Measurements from ENCODE around the gene GSG1L. TPM values are rescaled to one million over a fixed set of nuclear protein-coding genes. Genes with fewer than 3 reads are reported as not detected.
A peak's percentile ranks its signal among the peaks of the same experiment; 100 is the strongest.

The GSG1L gene
- total and polyA plus RNA-seq, 5 experiments from 2014 or later = not detected

DNA sequence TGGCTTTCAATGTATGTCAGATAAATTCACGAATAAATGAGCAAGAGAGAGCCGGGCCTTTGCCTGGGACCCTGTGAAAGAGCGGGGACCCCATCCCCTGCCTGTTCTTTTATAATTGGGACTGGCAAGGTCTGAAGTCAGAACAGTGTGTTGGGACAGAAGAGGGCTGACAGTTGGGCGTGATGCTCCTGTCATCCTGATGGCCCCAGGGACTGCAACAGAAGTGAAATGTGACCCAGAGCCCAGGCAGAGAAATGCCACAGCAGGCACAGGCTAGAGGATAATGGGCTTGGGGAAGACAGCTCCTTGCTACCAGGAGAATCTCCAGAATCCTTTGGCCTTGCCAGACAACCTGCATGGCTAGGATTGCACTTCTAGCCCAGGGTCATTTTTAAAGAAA lies 37.9 kb downstream of the GSG1L start:
- ATAC-seq = no peak
- POLR2A ChIA-PET = no interaction called here
- DNase-seq = no peak
- peaks cover 0 to 9% (median 0%) of the 10 kb centered on the region in 5 donors for H3K27me3 Mint-ChIP-seq
- no peak overlapping the region for H3K4me3 Mint-ChIP-seq
- H3K9me3 Mint-ChIP-seq = peaks cover 0 to 20% (median 8%) of the 10 kb centered on the region in 9 donors
- no peaks in the 10 kb centered on the region for H3K4me1 Mint-ChIP-seq
- peak overlapping the region in 1 of 10 donors; percentile 50 for H3K27ac Mint-ChIP-seq
- peaks cover 0 to 5% (median 0%) of the 10 kb centered on the region in 3 donors for H3K36me3 Mint-ChIP-seq

DNA sequence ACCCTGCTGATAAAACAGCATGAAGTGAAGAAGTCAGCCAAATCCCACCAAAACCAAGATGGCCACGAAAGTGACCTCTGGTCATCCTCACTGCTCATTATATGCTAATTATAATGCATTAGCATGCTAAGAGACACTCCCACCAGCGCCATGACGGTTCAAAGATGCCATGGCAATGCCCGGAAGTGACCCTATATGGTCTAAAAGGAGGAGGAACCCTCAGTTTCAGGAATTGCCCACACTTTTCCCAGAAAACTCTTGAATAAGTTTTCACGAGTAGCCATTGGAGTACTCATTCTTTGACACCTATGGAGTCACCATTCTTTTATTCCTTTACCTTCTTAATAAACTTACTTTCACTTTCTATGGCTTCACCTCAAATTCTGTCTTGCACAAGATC lies 44.3 kb downstream of the GSG1L start:
- POLR2A ChIA-PET = no interaction called here

DNA sequence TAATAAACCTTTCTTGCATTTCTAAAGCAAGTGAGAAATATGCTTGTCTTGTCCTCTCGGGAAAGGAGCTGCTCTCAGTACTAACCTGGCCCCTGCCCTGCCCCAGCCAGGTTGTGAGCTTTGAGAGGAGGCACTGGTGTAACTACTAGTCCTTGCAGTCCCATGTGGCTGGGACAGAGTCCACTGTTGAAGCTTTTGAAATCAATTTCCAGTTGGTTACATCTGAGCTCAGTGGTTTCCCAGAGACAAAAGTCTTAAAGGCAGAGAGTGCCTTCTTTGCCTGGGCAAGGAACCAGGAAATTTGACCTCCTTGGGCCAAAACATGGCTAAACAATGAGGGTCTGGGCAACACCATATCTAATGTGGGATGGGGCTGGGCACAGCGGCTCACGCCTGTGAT lies 48.7 kb downstream of the GSG1L start:
- DNase-seq (no peak), ATAC-seq (no peak)
- no peak overlapping the region for H3K27ac Mint-ChIP-seq
- H3K9me3 Mint-ChIP-seq = peaks cover 0 to 23% (median 1%) of the 10 kb centered on the region in 9 donors
- no peak overlapping the region for H3K4me3 Mint-ChIP-seq
- POLR2A ChIA-PET = no interaction called here
- peaks cover 0 to 2% (median 0%) of the 10 kb centered on the region in 4 donors for H3K4me1 Mint-ChIP-seq
- H3K36me3 Mint-ChIP-seq = peaks cover 0 to 8% (median 0%) of the 10 kb centered on the region in 3 donors
- H3K27me3 Mint-ChIP-seq = peaks cover 10 to 44% (median 17%) of the 10 kb centered on the region in 5 donors

More for the DNA sequence above, 44.3 kb downstream of the GSG1L start:
- DNase-seq = no peak
- no peak for ATAC-seq
- Mint-ChIP-seq H3K27me3 (peaks cover 3 to 33% (median 8%) of the 10 kb centered on the region in 5 donors), H3K4me1 (peaks cover 0 to 2% (median 0%) of the 10 kb centered on the region in 4 donors), H3K4me3 (no peak overlapping the region), H3K9me3 (peaks cover 0 to 50% (median 12%) of the 10 kb centered on the region in 9 donors), H3K36me3 (peaks cover 0 to 21% (median 0%) of the 10 kb centered on the region in 3 donors), H3K27ac (no peak overlapping the region)

DNA sequence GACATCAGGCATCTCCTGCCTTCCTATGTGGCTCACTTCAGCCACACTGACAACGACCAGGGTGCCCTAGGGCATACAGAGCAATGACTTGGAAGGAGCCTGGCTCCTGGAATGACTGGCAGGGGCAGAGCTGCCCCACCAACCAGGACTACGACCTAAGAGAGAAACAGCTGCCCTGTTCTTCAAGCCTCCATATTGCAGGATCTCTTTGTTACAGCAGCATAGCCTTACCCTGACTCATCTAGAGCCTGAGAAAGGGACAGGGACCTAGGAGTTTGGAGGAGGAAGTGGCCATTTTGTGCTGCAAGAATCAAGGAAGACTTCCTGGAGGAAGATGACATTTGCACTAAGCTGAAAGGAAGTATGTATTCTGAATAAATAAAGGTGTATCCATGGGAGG lies 49.6 kb downstream of the GSG1L start:
- POLR2A ChIA-PET = no interaction called here
- H3K27me3 Mint-ChIP-seq = peaks cover 13 to 54% (median 19%) of the 10 kb centered on the region in 5 donors

DNA sequence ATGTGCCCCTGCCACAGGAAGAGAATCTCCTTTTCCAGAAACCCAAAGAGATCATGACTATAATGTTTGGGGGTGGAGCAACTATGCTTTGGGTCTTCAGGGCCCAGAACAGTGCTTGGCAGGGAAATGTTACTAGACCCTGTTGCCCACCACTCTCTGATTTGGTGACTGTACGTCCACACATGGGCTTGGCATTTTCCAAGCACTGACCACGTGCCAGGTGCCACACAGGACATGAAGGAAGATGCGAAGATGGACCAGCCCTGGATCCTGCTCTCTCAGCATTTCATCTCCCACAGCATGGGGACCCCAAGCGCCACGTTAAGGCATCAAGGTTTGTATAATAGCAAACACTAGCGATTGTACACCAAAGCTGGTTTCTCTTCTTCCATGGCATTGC lies 50.1 kb downstream of the GSG1L start:
- Mint-ChIP-seq H3K9me3 (peaks cover 0 to 11% (median 0%) of the 10 kb centered on the region in 9 donors), H3K27ac (no peak overlapping the region), H3K27me3 (peaks cover 12 to 58% (median 21%) of the 10 kb centered on the region in 5 donors), H3K4me1 (peaks cover 0 to 1% (median 0%) of the 10 kb centered on the region in 4 donors), H3K4me3 (no peak overlapping the region), H3K36me3 (no peaks in the 10 kb centered on the region)
- POLR2A ChIA-PET = no interaction called here
- ATAC-seq = no peak
- DNase-seq = no peak

More for the DNA sequence above, 49.6 kb downstream of the GSG1L start:
- Mint-ChIP-seq H3K4me3 (no peak overlapping the region), H3K4me1 (peaks cover 0 to under 1% (median 0%) of the 10 kb centered on the region in 4 donors), H3K9me3 (peaks cover 0 to 16% (median 0%) of the 10 kb centered on the region in 9 donors), H3K27ac (no peak overlapping the region), H3K36me3 (peaks cover 0 to 2% (median 0%) of the 10 kb centered on the region in 3 donors)
- ATAC-seq (no peak), DNase-seq (no peak)

DNA sequence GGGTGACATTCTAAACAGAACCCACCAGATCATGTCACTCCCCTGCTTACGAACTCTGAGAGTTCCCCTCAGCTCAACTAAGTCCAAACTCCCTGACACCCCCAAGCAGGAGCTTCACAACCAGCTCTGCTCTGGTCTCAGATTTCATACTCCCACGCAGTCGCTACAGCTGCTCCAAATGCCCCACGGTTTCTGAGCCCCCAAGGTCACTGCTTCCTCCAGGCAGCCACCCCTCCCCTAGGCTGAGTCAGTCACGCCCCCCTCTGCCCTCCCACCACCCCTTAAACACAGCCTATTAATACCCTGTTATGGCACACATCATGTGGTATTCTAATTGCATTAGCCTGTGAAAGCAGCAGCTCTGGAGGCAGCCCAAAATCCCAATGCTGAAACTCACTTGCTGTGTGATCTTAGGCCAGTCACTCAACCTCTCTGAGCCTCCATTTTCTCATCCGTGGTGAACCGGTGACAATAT lies 51.5 kb downstream of the GSG1L start:
- H3K4me3 Mint-ChIP-seq = no peak overlapping the region
- peaks cover 8 to 58% (median 23%) of the 10 kb centered on the region in 5 donors for H3K27me3 Mint-ChIP-seq
- POLR2A ChIA-PET = no interaction called here
- DNase-seq = no peak
- no peak for ATAC-seq
- no peak overlapping the region for H3K27ac Mint-ChIP-seq
- H3K36me3 Mint-ChIP-seq = no peaks in the 10 kb centered on the region
- peaks cover 0 to under 1% (median 0%) of the 10 kb centered on the region in 9 donors for H3K9me3 Mint-ChIP-seq
- H3K4me1 Mint-ChIP-seq = peaks cover 0 to 2% (median 0%) of the 10 kb centered on the region in 4 donors

DNA sequence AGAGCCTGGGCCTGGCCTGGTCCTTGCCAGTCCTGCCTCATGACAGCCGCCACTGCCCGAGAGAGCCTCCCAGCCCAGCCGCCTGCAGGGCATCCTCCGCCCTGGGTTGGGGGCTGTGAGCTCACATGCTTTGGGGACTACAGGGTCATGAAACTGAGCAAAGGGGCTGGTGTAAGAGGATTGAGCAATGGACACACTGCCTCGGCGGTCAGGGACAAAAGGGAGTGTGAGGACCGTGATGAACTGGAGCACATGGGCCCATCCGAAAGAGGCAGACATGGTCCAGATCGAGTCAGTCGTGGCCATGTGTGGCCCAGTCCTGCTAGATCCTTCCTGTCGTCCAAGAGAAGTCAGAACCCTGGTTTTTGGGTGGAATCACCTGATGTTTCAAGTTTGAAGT lies 52.3 kb downstream of the GSG1L start:
- Mint-ChIP-seq H3K27me3 (peaks cover 8 to 50% (median 23%) of the 10 kb centered on the region in 5 donors), H3K4me1 (peaks cover 0 to 2% (median 0%) of the 10 kb centered on the region in 4 donors), H3K36me3 (no peaks in the 10 kb centered on the region), H3K9me3 (no peaks in the 10 kb centered on the region), H3K4me3 (no peak overlapping the region), H3K27ac (peak overlapping the region in 1 of 10 donors; percentile 7)
- DNase-seq (no peak), ATAC-seq (no peak)
- POLR2A ChIA-PET = no interaction called here

DNA sequence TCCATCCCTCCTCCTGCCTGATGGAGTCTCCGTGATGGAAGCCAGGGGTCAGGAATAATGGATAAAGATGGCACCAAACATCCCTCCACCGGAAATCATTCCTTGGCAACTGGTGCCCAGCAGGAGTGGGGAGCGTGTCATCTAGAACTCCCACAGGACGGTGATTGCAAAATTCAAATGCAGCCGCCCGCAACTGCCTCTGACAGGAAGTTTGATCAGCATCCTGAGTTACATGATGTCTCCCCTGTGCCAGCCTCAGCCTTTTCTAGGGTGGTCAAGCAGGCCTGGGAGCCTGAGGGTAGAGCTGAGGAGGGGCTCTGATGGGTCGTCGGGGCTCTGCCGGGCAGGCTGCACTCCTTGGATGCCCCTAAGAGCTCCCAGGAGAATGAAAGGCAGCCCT lies 52.8 kb downstream of the GSG1L start:
- ATAC-seq = no peak
- no peak overlapping the region for H3K27ac Mint-ChIP-seq
- no peak for DNase-seq
- peaks cover 8 to 45% (median 23%) of the 10 kb centered on the region in 5 donors for H3K27me3 Mint-ChIP-seq
- H3K4me1 Mint-ChIP-seq = peaks cover 0 to 2% (median 0%) of the 10 kb centered on the region in 4 donors
- no peaks in the 10 kb centered on the region for H3K36me3 Mint-ChIP-seq
- POLR2A ChIA-PET = no interaction called here
- no peaks in the 10 kb centered on the region for H3K9me3 Mint-ChIP-seq
- H3K4me3 Mint-ChIP-seq = no peak overlapping the region

DNA sequence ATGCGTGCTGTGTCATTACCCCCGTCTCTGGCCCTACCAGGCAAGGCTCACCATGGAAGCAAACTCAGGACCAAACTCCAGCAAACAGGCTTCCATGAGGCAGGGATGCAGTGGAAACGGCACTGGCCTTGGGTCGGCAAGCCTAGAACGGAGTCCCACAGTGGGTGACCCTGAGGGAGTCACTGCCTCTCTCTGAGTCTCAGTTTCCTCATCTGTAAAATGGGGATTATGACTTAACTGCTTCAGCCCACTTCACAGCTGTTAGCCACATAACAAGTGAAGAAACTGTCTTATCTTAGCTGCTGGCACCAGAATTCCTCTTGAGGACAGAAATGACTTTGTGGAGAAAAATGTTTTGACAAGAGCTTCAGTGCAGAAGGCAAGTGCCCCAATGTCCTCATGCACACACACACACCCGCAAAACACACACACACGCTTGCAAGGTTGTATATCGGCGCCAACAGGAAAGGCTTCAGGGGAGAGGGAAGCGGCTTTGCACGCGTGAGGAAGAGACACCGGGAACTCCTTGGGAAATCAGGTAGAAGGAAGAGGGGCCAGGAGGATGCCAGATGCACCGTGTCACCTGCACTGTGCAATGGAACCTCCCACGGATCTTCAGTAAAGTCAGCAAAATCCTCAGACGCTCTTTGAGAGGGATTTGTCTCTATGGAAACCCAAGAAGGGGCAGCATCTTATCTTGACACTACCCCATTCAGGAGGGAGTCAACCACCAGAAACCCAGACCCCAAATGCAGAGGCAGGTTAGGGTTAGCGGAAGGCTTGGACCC lies 53.7 kb downstream of the GSG1L start:
- no peaks in the 10 kb centered on the region for H3K9me3 Mint-ChIP-seq
- H3K36me3 Mint-ChIP-seq = no peaks in the 10 kb centered on the region
- DNase-seq (no peak), ATAC-seq (no peak)
- no peak overlapping the region for H3K4me3 Mint-ChIP-seq
- POLR2A ChIA-PET = no interaction called here
- H3K27me3 Mint-ChIP-seq = peaks cover 8 to 37% (median 20%) of the 10 kb centered on the region in 5 donors
- peaks cover 0 to 2% (median 0%) of the 10 kb centered on the region in 4 donors for H3K4me1 Mint-ChIP-seq
- no peak overlapping the region for H3K27ac Mint-ChIP-seq

DNA sequence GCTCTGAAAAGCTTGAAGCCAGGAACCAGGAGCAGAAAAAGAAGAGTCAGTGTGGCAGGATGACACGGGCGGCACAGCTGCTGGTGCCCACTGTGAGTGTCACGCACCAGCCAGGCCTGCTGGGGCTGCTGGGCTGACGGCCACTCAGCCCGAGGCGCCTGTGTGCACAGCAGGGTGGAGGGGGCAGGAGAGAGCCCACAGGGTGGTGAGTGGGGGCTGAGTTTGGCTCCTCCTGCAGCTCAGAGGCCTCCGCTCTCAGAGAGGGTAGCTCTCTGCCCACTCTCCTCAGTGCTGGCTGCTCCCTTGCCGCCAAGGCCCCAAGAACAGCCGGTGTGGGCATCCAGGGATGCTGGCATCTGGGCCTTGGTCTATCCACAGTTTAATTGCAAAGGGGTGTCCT lies 59.6 kb downstream of the GSG1L start:
- no peaks in the 10 kb centered on the region for H3K9me3 Mint-ChIP-seq
- ATAC-seq (no peak), DNase-seq (no peak)
- H3K27ac Mint-ChIP-seq = no peak overlapping the region
- POLR2A ChIA-PET = no interaction called here
- H3K27me3 Mint-ChIP-seq = peaks cover 2 to 13% (median 4%) of the 10 kb centered on the region in 5 donors
- no peak overlapping the region for H3K4me3 Mint-ChIP-seq
- H3K4me1 Mint-ChIP-seq = peaks cover 0 to 2% (median 0%) of the 10 kb centered on the region in 4 donors
- no peaks in the 10 kb centered on the region for H3K36me3 Mint-ChIP-seq

DNA sequence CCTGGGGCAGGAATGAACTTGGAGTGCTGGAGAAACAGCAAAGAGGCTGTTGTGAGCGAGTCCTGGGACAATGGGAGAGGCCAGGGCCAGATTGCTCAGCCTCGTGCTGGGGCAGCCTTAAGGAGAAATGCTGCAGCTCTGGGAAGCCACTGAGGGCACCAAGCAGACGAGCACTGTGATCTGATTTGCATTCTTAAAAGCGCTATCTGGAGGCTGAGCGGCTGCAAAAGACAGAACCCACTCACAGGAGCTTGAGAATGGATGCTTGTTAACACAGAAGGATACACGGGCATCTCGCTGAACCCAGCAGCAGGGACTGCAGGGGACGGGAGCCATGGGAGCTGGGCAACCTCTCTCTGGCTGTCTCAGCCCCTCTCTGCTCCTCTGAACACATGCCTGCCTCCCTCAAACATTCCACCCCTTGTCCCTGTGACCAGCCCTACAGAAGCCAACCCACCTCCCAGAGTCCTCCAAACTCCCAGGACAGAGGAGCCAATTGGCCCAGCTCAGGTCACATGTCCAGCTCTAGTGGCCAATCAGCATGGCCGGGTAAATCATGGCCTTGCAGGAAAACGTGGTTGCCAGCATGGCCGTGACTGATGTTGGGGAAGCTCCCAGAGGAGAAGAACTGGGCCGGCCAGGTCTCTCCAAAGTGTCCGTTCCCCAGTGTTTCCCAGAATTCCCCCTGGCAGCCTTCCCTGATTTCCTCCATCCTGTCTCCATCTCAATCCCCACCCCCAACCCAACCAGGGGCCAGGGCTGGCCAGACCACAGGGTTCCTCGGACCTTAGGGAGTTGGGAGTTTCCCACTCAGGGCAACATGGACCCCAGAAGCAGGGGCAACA lies 60.3 kb downstream of the GSG1L start:
- no peaks in the 10 kb centered on the region for H3K4me1 Mint-ChIP-seq
- no peak overlapping the region for H3K4me3 Mint-ChIP-seq
- POLR2A ChIA-PET = no interaction called here
- ATAC-seq = no peak
- no peaks in the 10 kb centered on the region for H3K36me3 Mint-ChIP-seq
- DNase-seq = no peak
- no peaks in the 10 kb centered on the region for H3K9me3 Mint-ChIP-seq
- peaks cover under 1 to 9% (median 2%) of the 10 kb centered on the region in 5 donors for H3K27me3 Mint-ChIP-seq
- no peak overlapping the region for H3K27ac Mint-ChIP-seq

DNA sequence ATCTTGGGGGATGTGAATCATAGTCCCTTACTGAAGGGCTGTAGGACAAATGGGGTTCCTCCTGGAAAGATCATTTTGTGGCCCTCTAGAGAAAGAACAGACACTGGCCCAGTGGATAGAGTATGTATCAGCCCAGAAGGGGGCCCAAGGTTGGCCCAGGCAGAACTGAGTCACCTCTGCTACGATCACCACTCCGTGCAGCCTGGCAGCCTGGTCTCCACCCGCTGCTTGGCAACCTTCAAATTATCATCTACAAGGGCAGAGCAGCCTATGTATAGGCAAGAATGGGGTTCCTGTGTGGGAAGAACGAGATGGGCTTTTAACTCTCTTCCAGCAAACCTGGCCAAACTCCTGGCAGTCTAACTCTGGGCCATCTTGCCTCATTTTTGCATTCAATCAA lies 61.9 kb downstream of the GSG1L start:
- no peaks in the 10 kb centered on the region for H3K36me3 Mint-ChIP-seq
- POLR2A ChIA-PET = no interaction called here
- H3K27me3 Mint-ChIP-seq = peaks cover 0 to 9% (median 2%) of the 10 kb centered on the region in 5 donors
- no peaks in the 10 kb centered on the region for H3K4me1 Mint-ChIP-seq
- H3K4me3 Mint-ChIP-seq = no peak overlapping the region
- H3K27ac Mint-ChIP-seq = no peak overlapping the region
- no peak for DNase-seq
- ATAC-seq = no peak
- H3K9me3 Mint-ChIP-seq = no peaks in the 10 kb centered on the region

DNA sequence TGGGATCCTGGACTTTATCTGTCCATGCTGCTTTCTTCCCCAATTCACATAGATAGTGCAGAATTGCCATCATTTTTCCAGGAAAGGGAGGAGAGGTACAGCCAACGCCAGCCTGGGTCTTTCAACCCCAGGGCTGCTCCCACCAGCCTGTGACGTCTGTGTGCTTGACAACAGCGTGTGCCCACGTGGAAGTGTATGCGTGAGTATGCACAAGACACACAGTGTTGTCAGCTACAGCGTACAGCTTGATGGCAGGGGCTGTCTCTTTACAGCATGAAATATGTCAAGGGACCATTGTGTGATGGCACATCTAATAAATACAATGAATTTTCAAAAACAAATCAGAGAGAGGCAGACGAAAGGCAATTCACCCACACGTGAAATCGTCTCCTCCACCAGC lies 62.3 kb downstream of the GSG1L start:
- no peak for DNase-seq
- Mint-ChIP-seq H3K27me3 (peaks cover 0 to 9% (median 2%) of the 10 kb centered on the region in 5 donors), H3K9me3 (no peaks in the 10 kb centered on the region), H3K36me3 (no peaks in the 10 kb centered on the region), H3K27ac (no peak overlapping the region), H3K4me1 (peaks cover 0 to 1% (median under 1%) of the 10 kb centered on the region in 4 donors), H3K4me3 (no peak overlapping the region)
- POLR2A ChIA-PET = no interaction called here
- no peak for ATAC-seq
